ENCODE data around the gene PIP5K1B. TPM values are rescaled to one million over a fixed set of nuclear protein-coding genes. Genes with fewer than 3 reads are reported as not detected.

The PIP5K1B gene
- total and polyA plus RNA-seq, 2 donors (not counting 3 experiments of a cell fraction or from before 2014, with no cell fraction given): 0.27 TPM; not detected in 1

- dilution Hi-C loops (cut with MboI; ENCODE audit: extremely low pct_ligation_motif_present, low sequenced_read_pairs) (no loop called here), intact Hi-C loops (cut with micrococcal nuclease) (no loop called here)
- Histone ChIP-seq H3K9me1 (replicated peaks; ENCODE audit: control insufficient read depth, extremely low read depth, insufficient read depth, low read length) (no peaks in the 10 kb centered on the region), H3K79me2 (ENCODE audit: control insufficient read depth, insufficient read depth, low read length) (no peaks in the 10 kb centered on the region), H3K27ac (ENCODE audit: insufficient read depth, low read depth, low read length) (no peak overlapping the region), H3K4me3 (replicated peaks in 1 of 3; ENCODE audit: insufficient read depth in 1 of 3, low read depth in 1 of 3, low read length in 3 of 3) (no peak overlapping the region), H3K36me3 (ENCODE audit: control insufficient read depth in 2 of 2, extremely low read depth in 1 of 2, insufficient read depth in 2 of 2, low read length in 2 of 2) (no peaks in the 10 kb centered on the region), H3K27me3 (ENCODE audit: control insufficient read depth in 2 of 2, insufficient read depth in 2 of 2, low read length in 2 of 2) (no peaks in the 10 kb centered on the region), H3K4me1 (ENCODE audit: control insufficient read depth, extremely low read depth, insufficient read depth, low read length) (no peaks in the 10 kb centered on the region), H3K9me3 (replicated peaks; ENCODE audit: control insufficient read depth, insufficient read depth, low read length) (no peaks in the 10 kb centered on the region), H3K4me2 (ENCODE audit: insufficient read depth, low read length) (no peak overlapping the region), H4K20me1 (replicated peaks; ENCODE audit: control insufficient read depth, extremely low read depth, insufficient read depth, low read length) (no peaks in the 10 kb centered on the region), H3K9ac (replicated peaks; ENCODE audit: extremely low read depth, insufficient read depth, low read length) (no peak overlapping the region), H2AFZ (ENCODE audit: low read depth, low read length) (no peak overlapping the region)
- BruUV-seq (replicated peaks): no TSS peak
- TF ChIP-seq JUN (IDR thresholded peaks at IDR 0.05; ENCODE audit: borderline replicate concordance, insufficient read depth, insufficient read length, low read depth) (no peak), MAX (IDR thresholded peaks at IDR 0.05; ENCODE audit: insufficient read depth, insufficient read length) (no peak)
- ChIA-PET CTCF (interaction anchor here (1.0 kb wide), 2 partner anchors 9 to 13 kb away, joined by 3 to 4 read pairs; no protein-coding TSS in a partner anchor), POLR2A (no interaction called here)
- no peak for DNase-seq (ENCODE audit: low read depth, low spot score)
- no peak for FAIRE-seq
Observed at GRCh38 chr9:68832101-68832500, 127.1 kb downstream of the PIP5K1B start.

GRCh38 chr9:68832861-68833518 is 128.0 kb downstream of the PIP5K1B start:
- H4K20me1 ChIP-seq (replicated peaks; ENCODE audit: control insufficient read depth, extremely low read depth, insufficient read depth, low read length): no peaks in the 10 kb centered on the region
- H3K9me1 ChIP-seq (replicated peaks; ENCODE audit: control insufficient read depth, extremely low read depth, insufficient read depth, low read length): no peaks in the 10 kb centered on the region
- TF ChIP-seq POLR2A (IDR thresholded peaks at IDR 0.05; ENCODE audit: low read depth, low read length): no peak
- TF ChIP-seq FOS (IDR thresholded peaks at IDR 0.05; ENCODE audit: borderline replicate concordance, insufficient read depth, low read length): no peak
- BruUV-seq (replicated peaks): no TSS peak
- H3K27me3 ChIP-seq (ENCODE audit: control insufficient read depth in 2 of 2, insufficient read depth in 2 of 2, low read length in 2 of 2): no peaks in the 10 kb centered on the region
- FAIRE-seq (no peak), DNase-seq (ENCODE audit: low read depth, low spot score) (no peak)
- H3K4me2 ChIP-seq (ENCODE audit: insufficient read depth, low read length): no peak overlapping the region
- ChIA-PET POLR2A (no interaction called here), CTCF (interaction anchor here (1.0 kb wide), 2 partner anchors 10 to 12 kb away, joined by 3 to 4 read pairs; no protein-coding TSS in a partner anchor)
- H3K9me3 ChIP-seq (replicated peaks; ENCODE audit: control insufficient read depth, insufficient read depth, low read length): no peaks in the 10 kb centered on the region
- intact Hi-C loops (cut with micrococcal nuclease) (no loop called here), dilution Hi-C loops (cut with MboI; ENCODE audit: extremely low pct_ligation_motif_present, low sequenced_read_pairs) (no loop called here)
- H3K4me3 ChIP-seq (replicated peaks in 1 of 3; ENCODE audit: insufficient read depth in 1 of 3, low read depth in 1 of 3, low read length in 3 of 3): no peak overlapping the region
- no peak overlapping the region for H3K9ac ChIP-seq (replicated peaks; ENCODE audit: extremely low read depth, insufficient read depth, low read length)
- H3K36me3 ChIP-seq (ENCODE audit: control insufficient read depth in 2 of 2, extremely low read depth in 1 of 2, insufficient read depth in 2 of 2, low read length in 2 of 2): no peaks in the 10 kb centered on the region
- H2AFZ ChIP-seq (ENCODE audit: low read depth, low read length): no peak overlapping the region
- no peaks in the 10 kb centered on the region for H3K79me2 ChIP-seq (ENCODE audit: control insufficient read depth, insufficient read depth, low read length)
- H3K27ac ChIP-seq (ENCODE audit: insufficient read depth, low read depth, low read length): no peak overlapping the region
- H3K4me1 ChIP-seq (ENCODE audit: control insufficient read depth, extremely low read depth, insufficient read depth, low read length): no peaks in the 10 kb centered on the region
